ENCODE results near the gene CNRIP1.

GRCh38 chr2:68250196-68250595 is 69.6 kb downstream of the CNRIP1 start:
- TF ChIP-seq CTCF (IDR thresholded peaks at IDR 0.05; ENCODE audit: insufficient read depth, low read depth, low read length) = no peak
- TF ChIP-seq EZH2 (IDR thresholded peaks at IDR 0.05; ENCODE audit: insufficient read depth, low read length) = no peak
